ENCODE measurements around the gene POPDC3. TPM values are rescaled to one million over a fixed set of nuclear protein-coding genes. Genes with fewer than 3 reads are reported as not detected.

The POPDC3 gene
- total and polyA plus RNA-seq, 2 donors = 0.33 to 0.41 TPM

- DNase-seq (ENCODE audit: low read depth in 6 of 9, low spot score in 9 of 9) = no peak
- Histone ChIP-seq H3K27ac (ENCODE audit: low read depth in 1 of 2, low read length in 1 of 2) (no peak overlapping the region), H3K9me3 (ENCODE audit: control insufficient read depth in 2 of 2, insufficient read depth in 1 of 2, low read length in 1 of 2) (no peaks in the 10 kb centered on the region), H3K4me1 (ENCODE audit: control insufficient read depth in 2 of 2, insufficient read depth in 2 of 2, low read length in 2 of 2) (no peaks in the 10 kb centered on the region), H3K36me3 (ENCODE audit: control insufficient read depth in 2 of 2, insufficient read depth in 2 of 2, low read length in 1 of 2) (no peaks in the 10 kb centered on the region), H3K4me3 (ENCODE audit: low read length in 2 of 2) (no peak overlapping the region), H3K27me3 (ENCODE audit: control insufficient read depth in 2 of 2, insufficient read depth in 1 of 2, low read length in 1 of 2) (no peaks in the 10 kb centered on the region)
- WGBS = 92% methylated on average over 4 of the region's 4 CpGs
These were observed 22.7 kb upstream of the POPDC3 start for GRCh38 chr6:105202486-105202885.

GRCh38 chr6:105200133-105200730 lies 20.4 kb upstream of the POPDC3 start:
- Histone ChIP-seq H3K9me3 (ENCODE audit: control insufficient read depth in 2 of 2, insufficient read depth in 1 of 2, low read length in 1 of 2) (no peaks in the 10 kb centered on the region), H3K36me3 (ENCODE audit: control insufficient read depth in 2 of 2, insufficient read depth in 2 of 2, low read length in 1 of 2) (no peaks in the 10 kb centered on the region), H3K27ac (ENCODE audit: low read depth in 1 of 2, low read length in 1 of 2) (no peak overlapping the region), H3K27me3 (ENCODE audit: control insufficient read depth in 2 of 2, insufficient read depth in 1 of 2, low read length in 1 of 2) (no peaks in the 10 kb centered on the region), H3K4me3 (ENCODE audit: low read length in 2 of 2) (no peak overlapping the region), H3K4me1 (ENCODE audit: control insufficient read depth in 2 of 2, insufficient read depth in 2 of 2, low read length in 2 of 2) (no peaks in the 10 kb centered on the region)
- DNase-seq (ENCODE audit: low read depth in 6 of 9, low spot score in 9 of 9) = no peak
- WGBS = 93% methylated on average over 6 of the region's 6 CpGs

GRCh38 chr6:105199711-105200110 lies 19.9 kb upstream of the POPDC3 start:
- DNase-seq (ENCODE audit: low read depth in 6 of 9, low spot score in 9 of 9) = no peak
- Histone ChIP-seq H3K9me3 (ENCODE audit: control insufficient read depth in 2 of 2, insufficient read depth in 1 of 2, low read length in 1 of 2) (no peaks in the 10 kb centered on the region), H3K36me3 (ENCODE audit: control insufficient read depth in 2 of 2, insufficient read depth in 2 of 2, low read length in 1 of 2) (no peaks in the 10 kb centered on the region), H3K27me3 (ENCODE audit: control insufficient read depth in 2 of 2, insufficient read depth in 1 of 2, low read length in 1 of 2) (no peaks in the 10 kb centered on the region), H3K27ac (ENCODE audit: low read depth in 1 of 2, low read length in 1 of 2) (no peak overlapping the region), H3K4me1 (ENCODE audit: control insufficient read depth in 2 of 2, insufficient read depth in 2 of 2, low read length in 2 of 2) (no peaks in the 10 kb centered on the region), H3K4me3 (ENCODE audit: low read length in 2 of 2) (no peak overlapping the region)
- WGBS = 73% methylated on average over 6 of the region's 6 CpGs

- no peaks in the 10 kb centered on the region for H3K27me3 ChIP-seq (ENCODE audit: control insufficient read depth in 2 of 2, insufficient read depth in 1 of 2, low read length in 1 of 2)
- no peaks in the 10 kb centered on the region for H3K9me3 ChIP-seq (ENCODE audit: control insufficient read depth in 2 of 2, insufficient read depth in 1 of 2, low read length in 1 of 2)
- H3K27ac ChIP-seq (ENCODE audit: low read depth in 1 of 2, low read length in 1 of 2) = no peak overlapping the region
- no peak for DNase-seq (ENCODE audit: low read depth in 6 of 9, low spot score in 9 of 9)
- no peak overlapping the region for H3K4me3 ChIP-seq (ENCODE audit: low read length in 2 of 2)
- WGBS = 94% methylated on average over 2 of the region's 2 CpGs
- no peaks in the 10 kb centered on the region for H3K36me3 ChIP-seq (ENCODE audit: control insufficient read depth in 2 of 2, insufficient read depth in 2 of 2, low read length in 1 of 2)
- no peaks in the 10 kb centered on the region for H3K4me1 ChIP-seq (ENCODE audit: control insufficient read depth in 2 of 2, insufficient read depth in 2 of 2, low read length in 2 of 2)
These were observed 16.3 kb upstream of the POPDC3 start for GRCh38 chr6:105196076-105196475.

- H3K4me3 ChIP-seq (ENCODE audit: low read length in 2 of 2) = no peak overlapping the region
- H3K27ac ChIP-seq (ENCODE audit: low read depth in 1 of 2, low read length in 1 of 2) = no peak overlapping the region
- WGBS = 83% methylated on average over 3 of the region's 3 CpGs
- H3K9me3 ChIP-seq (ENCODE audit: control insufficient read depth in 2 of 2, insufficient read depth in 1 of 2, low read length in 1 of 2) = no peaks in the 10 kb centered on the region
- no peaks in the 10 kb centered on the region for H3K36me3 ChIP-seq (ENCODE audit: control insufficient read depth in 2 of 2, insufficient read depth in 2 of 2, low read length in 1 of 2)
- no peaks in the 10 kb centered on the region for H3K4me1 ChIP-seq (ENCODE audit: control insufficient read depth in 2 of 2, insufficient read depth in 2 of 2, low read length in 2 of 2)
- no peaks in the 10 kb centered on the region for H3K27me3 ChIP-seq (ENCODE audit: control insufficient read depth in 2 of 2, insufficient read depth in 1 of 2, low read length in 1 of 2)
- no peak for DNase-seq (ENCODE audit: low read depth in 6 of 9, low spot score in 9 of 9)
These were observed 14.8 kb upstream of the POPDC3 start for GRCh38 chr6:105194591-105194990.

GRCh38 chr6:105194106-105194505 lies 14.3 kb upstream of the POPDC3 start:
- Histone ChIP-seq H3K4me3 (ENCODE audit: low read length in 2 of 2) (no peak overlapping the region), H3K27me3 (ENCODE audit: control insufficient read depth in 2 of 2, insufficient read depth in 1 of 2, low read length in 1 of 2) (no peaks in the 10 kb centered on the region), H3K4me1 (ENCODE audit: control insufficient read depth in 2 of 2, insufficient read depth in 2 of 2, low read length in 2 of 2) (no peaks in the 10 kb centered on the region), H3K27ac (ENCODE audit: low read depth in 1 of 2, low read length in 1 of 2) (no peak overlapping the region), H3K9me3 (ENCODE audit: control insufficient read depth in 2 of 2, insufficient read depth in 1 of 2, low read length in 1 of 2) (no peaks in the 10 kb centered on the region), H3K36me3 (ENCODE audit: control insufficient read depth in 2 of 2, insufficient read depth in 2 of 2, low read length in 1 of 2) (no peaks in the 10 kb centered on the region)
- no peak for DNase-seq (ENCODE audit: low read depth in 6 of 9, low spot score in 9 of 9)
- WGBS = 95% methylated on average over 1 of the region's 1 CpG

GRCh38 chr6:105193647-105194046 lies 13.8 kb upstream of the POPDC3 start:
- no peak for DNase-seq (ENCODE audit: low read depth in 6 of 9, low spot score in 9 of 9)
- H3K36me3 ChIP-seq (ENCODE audit: control insufficient read depth in 2 of 2, insufficient read depth in 2 of 2, low read length in 1 of 2) = no peaks in the 10 kb centered on the region
- H3K27me3 ChIP-seq (ENCODE audit: control insufficient read depth in 2 of 2, insufficient read depth in 1 of 2, low read length in 1 of 2) = no peaks in the 10 kb centered on the region
- H3K4me1 ChIP-seq (ENCODE audit: control insufficient read depth in 2 of 2, insufficient read depth in 2 of 2, low read length in 2 of 2) = no peaks in the 10 kb centered on the region
- no peak overlapping the region for H3K4me3 ChIP-seq (ENCODE audit: low read length in 2 of 2)
- 95% methylated on average over 1 of the region's 1 CpG for WGBS
- no peak overlapping the region for H3K27ac ChIP-seq (ENCODE audit: low read depth in 1 of 2, low read length in 1 of 2)
- H3K9me3 ChIP-seq (ENCODE audit: control insufficient read depth in 2 of 2, insufficient read depth in 1 of 2, low read length in 1 of 2) = no peaks in the 10 kb centered on the region

- DNase-seq (ENCODE audit: low read depth in 6 of 9, low spot score in 9 of 9) = no peak
- H3K36me3 ChIP-seq (ENCODE audit: control insufficient read depth in 2 of 2, insufficient read depth in 2 of 2, low read length in 1 of 2) = no peaks in the 10 kb centered on the region
- H3K27ac ChIP-seq (ENCODE audit: low read depth in 1 of 2, low read length in 1 of 2) = no peak overlapping the region
- no peak overlapping the region for H3K4me3 ChIP-seq (ENCODE audit: low read length in 2 of 2)
- no peaks in the 10 kb centered on the region for H3K27me3 ChIP-seq (ENCODE audit: control insufficient read depth in 2 of 2, insufficient read depth in 1 of 2, low read length in 1 of 2)
- no peaks in the 10 kb centered on the region for H3K4me1 ChIP-seq (ENCODE audit: control insufficient read depth in 2 of 2, insufficient read depth in 2 of 2, low read length in 2 of 2)
- H3K9me3 ChIP-seq (ENCODE audit: control insufficient read depth in 2 of 2, insufficient read depth in 1 of 2, low read length in 1 of 2) = no peaks in the 10 kb centered on the region
- 88% methylated on average over 7 of the region's 7 CpGs for WGBS
These were observed 13.1 kb upstream of the POPDC3 start for GRCh38 chr6:105192707-105193465.

- Histone ChIP-seq H3K4me3 (ENCODE audit: low read length in 2 of 2) (no peak overlapping the region), H3K9me3 (ENCODE audit: control insufficient read depth in 2 of 2, insufficient read depth in 1 of 2, low read length in 1 of 2) (no peaks in the 10 kb centered on the region), H3K4me1 (ENCODE audit: control insufficient read depth in 2 of 2, insufficient read depth in 2 of 2, low read length in 2 of 2) (no peaks in the 10 kb centered on the region), H3K27ac (ENCODE audit: low read depth in 1 of 2, low read length in 1 of 2) (no peak overlapping the region), H3K27me3 (ENCODE audit: control insufficient read depth in 2 of 2, insufficient read depth in 1 of 2, low read length in 1 of 2) (no peaks in the 10 kb centered on the region), H3K36me3 (ENCODE audit: control insufficient read depth in 2 of 2, insufficient read depth in 2 of 2, low read length in 1 of 2) (no peaks in the 10 kb centered on the region)
- 95% methylated on average over 1 of the region's 1 CpG for WGBS
- DNase-seq (ENCODE audit: low read depth in 6 of 9, low spot score in 9 of 9) = no peak
These were observed 11.5 kb upstream of the POPDC3 start for GRCh38 chr6:105191351-105191750.
